GM12878 (cell line): Measurements from ENCODE around the gene PRPF6. TPM values are rescaled to one million over a fixed set of nuclear protein-coding genes. Genes with fewer than 3 reads are reported as not detected.

Experiments
- ATAC-seq: fragments of 200-7000 bp; cut with Tn5 transposase; 3 replicates; pipeline ENCODE4 v1.9.1; 2020; ENCODE audit warnings: mild to moderate bottlenecking, moderate library complexity
- BruUV-seq: library from RNA; stranded (reverse); fragments of 400-500 nt; replicated peaks from 2 replicates; lab custom pipeline; 2021; lab: Mats Ljungman, UMichigan
- CTCF ChIA-PET: fragments of 300-600 bp; sonication (Branson Sonifier 250); formaldehyde crosslinking; extraction: SDS; loops from one replicate; lab custom pipeline; 2021; ENCODE audit warnings: inconsistent platforms; lab: Yijun Ruan, JAX
- POLR2A ChIA-PET: fragments of 350-600 bp; formaldehyde crosslinking; extraction: SDS; loops from one replicate; lab custom pipeline; 2021; ENCODE audit warnings: inconsistent platforms; lab: Charles Lee
- RAD21 ChIA-PET: fragments of 300-600 bp; sonication (Branson Sonifier 250); formaldehyde crosslinking; loops from one replicate; lab custom pipeline; 2023; ENCODE audit warnings: antibody characterized with exemption; ENCODE audit not compliant: unreplicated experiment; lab: Charles Lee
- SMC1A ChIA-PET: fragments of 300-600 bp; sonication (Branson Sonifier 250); formaldehyde crosslinking; loops from one replicate; lab custom pipeline; 2023; ENCODE audit not compliant: unreplicated experiment, uncharacterized antibody; lab: Charles Lee
- DNase-seq: peaks from one replicate; pipeline ENCODE4 v3.0.0-alpha.2; 2011; ENCODE audit warnings: low read depth, low spot score
- FAIRE-seq: peaks from 3 replicates; lab custom pipeline; 2011; peaks lifted over from hg19 to GRCh38; lab: Jason Lieb, UNC
- H2AFZ ChIP-seq: 2 replicates; pipeline ENCODE4 v1.6.0; 2011; ENCODE audit warnings: low read depth, low read length, control low read depth; ENCODE audit not compliant: control insufficient read depth
- H3K27ac ChIP-seq: 2 replicates; pipeline ENCODE4 v1.5.1; 2011; ENCODE audit warnings: control low read depth; ENCODE audit not compliant: control insufficient read depth, insufficient read depth
- H3K27me3 ChIP-seq, 2 experiments: replicated peaks in 1 of 2; 2 replicates each; pipeline versions ENCODE4 v1.6.0 to v1.6.1; 2011; ENCODE audit warnings: low read length in 1 of 2; ENCODE audit not compliant: control insufficient read depth in 2 of 2, insufficient read depth in 2 of 2
- H3K36me3 ChIP-seq, 2 experiments: 2 replicates each; pipeline ENCODE4 v1.5.1; 2011; ENCODE audit warnings: low read length in 1 of 2; ENCODE audit not compliant: control insufficient read depth in 2 of 2, insufficient read depth in 2 of 2
- H3K4me1 ChIP-seq: 2 replicates; pipeline ENCODE4 v1.6.1; 2011; ENCODE audit warnings: mild to moderate bottlenecking, low read length, moderate library complexity, mixed read lengths; ENCODE audit not compliant: control insufficient read depth, insufficient read depth
- H3K4me2 ChIP-seq: 2 replicates; pipeline ENCODE4 v1.6.0; 2011; ENCODE audit warnings: control low read depth; ENCODE audit not compliant: control insufficient read depth, insufficient read depth
- H3K4me3 ChIP-seq: fragments of 200-600 bp; sonication (generic); 2 replicates; pipeline ENCODE4 v1.5.1; 2016
- H3K79me2 ChIP-seq: 2 replicates; pipeline ENCODE4 v1.6.0; 2011; ENCODE audit warnings: low read length; ENCODE audit not compliant: control insufficient read depth, insufficient read depth
- H3K9ac ChIP-seq: 2 replicates; pipeline ENCODE4 v1.8.0; 2011; ENCODE audit warnings: low read length, control low read depth, mixed read lengths; ENCODE audit not compliant: control insufficient read depth, insufficient read depth
- H3K9me3 ChIP-seq: replicated peaks from 3 replicates; pipeline ENCODE4 v1.5.1; 2011; ENCODE audit warnings: mild to moderate bottlenecking, low read length; ENCODE audit not compliant: control insufficient read depth, insufficient read depth
- H4K20me1 ChIP-seq: 2 replicates; pipeline ENCODE4 v1.6.0; 2011; ENCODE audit not compliant: control insufficient read depth, insufficient read depth
- CEBPB ChIP-seq, 2 experiments: fragments of 150-350 bp in 1 of 2; IDR thresholded peaks; 2 replicates each; pipeline ENCODE4 v1.6.1; 2012 to 2014; ENCODE audit warnings: low read depth in 2 of 2, low read length in 2 of 2, borderline replicate concordance in 1 of 2, inconsistent platforms in 1 of 2
- EZH2 ChIP-seq: IDR thresholded peaks from 2 replicates; pipeline ENCODE4 v1.6.1; 2012; ENCODE audit warnings: low read depth, mild to moderate bottlenecking, control low read depth, inconsistent platforms, low read length, borderline replicate concordance; ENCODE audit not compliant: control insufficient read depth
- FOXK2 ChIP-seq: fragments of 450-650 bp; IDR thresholded peaks from 2 replicates; pipeline ENCODE4 v1.6.1; 2017; ENCODE audit warnings: mild to moderate bottlenecking, moderate library complexity
- MTA3 ChIP-seq: IDR thresholded peaks from 2 replicates; pipeline ENCODE4 v1.6.1; 2012; ENCODE audit warnings: low read length, inconsistent platforms, borderline replicate concordance
- POLR2A ChIP-seq: IDR thresholded peaks from 2 replicates; pipeline ENCODE4 v1.6.1; 2011; ENCODE audit warnings: low read depth, mild to moderate bottlenecking, low read length
- SPI1 ChIP-seq: IDR thresholded peaks from 2 replicates; pipeline ENCODE4 v1.6.1; 2011; ENCODE audit warnings: low read depth, mild to moderate bottlenecking, low read length, moderate library complexity, borderline replicate concordance; ENCODE audit not compliant: insufficient read depth
- TAF1 ChIP-seq: IDR thresholded peaks from 2 replicates; pipeline ENCODE4 v1.6.1; 2011; ENCODE audit warnings: mild to moderate bottlenecking, low read depth, low read length, borderline replicate concordance
- WGBS: methylation state at CpG from one replicate; pipeline ENCODE4 v1.1.6; 2016; ENCODE audit warnings: low lambda C conversion rate; ENCODE audit not compliant: insufficient replicate concordance, insufficient coverage; ENCODE audit errors: missing lambda C conversion rate; 5-methylcytosine and 5-hydroxymethylcytosine counted together
- in situ Hi-C: fragments of 300-500 bp; cut with MboI; formaldehyde crosslinking; loops from 9 replicates; pipeline ENCODE4 v1.14.3; 2018; ENCODE audit warnings: mixed read lengths
- intact Hi-C: fragments of 100-400 bp; cut with micrococcal nuclease; formaldehyde crosslinking; loops from one replicate; pipeline ENCODE4 v1.14.2; 2022; ENCODE audit not compliant: unreplicated experiment
- polyA plus RNA-seq, 11 experiments: library from polyadenylated mRNA; depleted of rRNA in 4 of 11; unstranded in 6 of 11; stranded (reverse) in 5 of 11; fragments of >200 nt; fragmentation: Nextera tagmentation in 4 of 11; fragmentation: Illumina TruSeq in 1 of 11; extraction: Ambion mirVana in 4 of 11; extraction: Trizol in 1 of 11; gene quantifications; 1 replicate in 1 of 11; 2 replicates in 10 of 11; pipeline versions ENCODE4 v1.2.1 to v1.2.3, GENCODE V29; 2011 to 2016; ENCODE audit warnings: inconsistent platforms in 2 of 11, missing spikeins in 2 of 11, low read depth in 1 of 11
- total RNA-seq, 4 experiments: library from RNA; depleted of rRNA in 3 of 4; stranded (reverse); fragments of >200 nt in 3 of 4; fragmentation: Illumina TruSeq in 1 of 4; extraction: Trizol in 1 of 4; gene quantifications; 2 replicates each; pipeline versions ENCODE4 v1.2.1 to v1.2.3, GENCODE V29; 2013 to 2021
- TF ChIP-seq, protein P1 (sequence below): IDR thresholded peaks from 2 replicates; pipeline ENCODE4 v1.6.1; 2011; ENCODE audit warnings: low read depth, low read length, improper control_type of control experiment, borderline replicate concordance

The PRPF6 gene
- total and polyA plus RNA-seq, 10 of the 15 experiments (the other 5 are each of a cell fraction or from before 2014, with no cell fraction given): 5.0 to 102 (median 71.3) TPM

DNA sequence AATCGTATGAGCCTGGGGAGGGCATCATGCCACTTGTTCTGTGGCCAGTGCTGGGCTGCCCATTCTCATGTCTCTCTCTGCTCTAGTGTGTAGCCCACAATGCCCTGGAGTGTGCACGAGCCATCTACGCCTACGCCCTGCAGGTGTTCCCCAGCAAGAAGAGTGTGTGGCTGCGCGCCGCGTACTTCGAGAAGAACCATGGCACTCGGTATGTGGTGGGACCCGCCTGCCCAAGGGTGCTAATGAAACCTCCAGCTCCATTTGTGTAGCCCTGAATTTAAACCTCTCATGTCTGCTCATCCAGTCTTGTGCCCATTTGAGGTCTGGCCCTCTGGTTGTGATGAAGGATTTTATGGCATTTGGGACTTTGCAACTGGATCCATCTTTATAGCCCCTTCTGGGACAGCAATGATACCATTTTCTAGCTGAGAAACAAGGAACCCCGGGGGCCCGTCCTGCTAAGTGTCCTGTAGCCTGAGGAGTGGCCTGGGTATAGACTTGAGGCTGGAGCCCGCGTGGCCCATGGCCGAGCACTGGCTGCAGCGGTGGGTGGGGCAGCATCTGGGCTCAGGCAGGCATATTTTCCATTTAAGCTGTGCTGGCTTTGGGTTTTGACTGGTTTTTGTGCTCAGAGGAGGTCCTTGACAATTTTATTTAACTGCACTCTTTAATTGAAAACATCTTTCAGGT is 41.9 kb downstream of the PRPF6 start:
- FAIRE-seq (no peak), DNase-seq (no peak), ATAC-seq (no peak)
- 97% methylated on average over 17 of the region's 17 CpGs for WGBS
- Histone ChIP-seq H3K79me2 (no peaks in the 10 kb centered on the region), H3K9me3 (no peaks in the 10 kb centered on the region), H3K4me3 (no peak overlapping the region), H2AFZ (no peak overlapping the region), H3K36me3 (peaks cover 62 to 63% of the 10 kb centered on the region in 2 experiments), H4K20me1 (no peaks in the 10 kb centered on the region), H3K9ac (no peak overlapping the region), H3K4me1 (no peaks in the 10 kb centered on the region), H3K27ac (no peak overlapping the region), H3K27me3 (no peaks in the 10 kb centered on the region), H3K4me2 (no peak overlapping the region)
- BruUV-seq: no TSS peak
- ChIA-PET SMC1A (no interaction called here), RAD21 (no interaction called here), POLR2A (no interaction called here), CTCF (no interaction called here)
- in situ Hi-C loops (no loop called here), intact Hi-C loops (no loop called here)
- TF ChIP-seq TAF1: no peak
- TF ChIP-seq CEBPB (IDR thresholded peaks at IDR 0.05; ENCODE audit: borderline replicate concordance in 1 of 2, low read depth in 2 of 2, low read length in 2 of 2): no peak
- no peak for TF ChIP-seq MTA3
- no peak for TF ChIP-seq FOXK2
- TF ChIP-seq, protein P1, sequence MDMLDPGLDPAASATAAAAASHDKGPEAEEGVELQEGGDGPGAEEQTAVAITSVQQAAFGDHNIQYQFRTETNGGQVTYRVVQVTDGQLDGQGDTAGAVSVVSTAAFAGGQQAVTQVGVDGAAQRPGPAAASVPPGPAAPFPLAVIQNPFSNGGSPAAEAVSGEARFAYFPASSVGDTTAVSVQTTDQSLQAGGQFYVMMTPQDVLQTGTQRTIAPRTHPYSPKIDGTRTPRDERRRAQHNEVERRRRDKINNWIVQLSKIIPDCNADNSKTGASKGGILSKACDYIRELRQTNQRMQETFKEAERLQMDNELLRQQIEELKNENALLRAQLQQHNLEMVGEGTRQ: no peak
- TF ChIP-seq SPI1: no peak
- peak; percentile 30; the same call in 1 of the 2 replicates for TF ChIP-seq POLR2A
- TF ChIP-seq EZH2: no peak
